Epithelial cell of esophagus (primary cell): ENCODE measurements around the gene TRAPPC5.
A peak's percentile ranks its signal among the peaks of the same experiment; 100 is the strongest.

Experiments used
- DNase-seq: peaks from one replicate; pipeline ENCODE4 v3.0.0; 2010; ENCODE audit warnings: low read depth
- H3K4me3 ChIP-seq: 2 replicates; pipeline ENCODE4 v1.5.1; 2011; ENCODE audit warnings: mild to moderate bottlenecking, low read length, control low read depth
- CTCF ChIP-seq: IDR thresholded peaks from 2 replicates; pipeline ENCODE4 v1.5.1; 2011; ENCODE audit warnings: low read depth, mild to moderate bottlenecking, low read length, control low read depth, inconsistent platforms; ENCODE audit not compliant: insufficient read depth; ENCODE audit errors: missing control alignments

TRAPPC5 gene

GRCh38 chr19:7676854-7677253 lies 3.8 kb upstream of the TRAPPC5 start, which contains the start of gene MCEMP1:
Gene MCEMP1 (plus strand): TSS chr19:7677090. CDS start chr19:7677121, 31 bp downstream.
- H3K4me3 ChIP-seq, result no peak within 1 kb of the TSS
- no peak for TF ChIP-seq CTCF
- no peak for DNase-seq

DNA sequence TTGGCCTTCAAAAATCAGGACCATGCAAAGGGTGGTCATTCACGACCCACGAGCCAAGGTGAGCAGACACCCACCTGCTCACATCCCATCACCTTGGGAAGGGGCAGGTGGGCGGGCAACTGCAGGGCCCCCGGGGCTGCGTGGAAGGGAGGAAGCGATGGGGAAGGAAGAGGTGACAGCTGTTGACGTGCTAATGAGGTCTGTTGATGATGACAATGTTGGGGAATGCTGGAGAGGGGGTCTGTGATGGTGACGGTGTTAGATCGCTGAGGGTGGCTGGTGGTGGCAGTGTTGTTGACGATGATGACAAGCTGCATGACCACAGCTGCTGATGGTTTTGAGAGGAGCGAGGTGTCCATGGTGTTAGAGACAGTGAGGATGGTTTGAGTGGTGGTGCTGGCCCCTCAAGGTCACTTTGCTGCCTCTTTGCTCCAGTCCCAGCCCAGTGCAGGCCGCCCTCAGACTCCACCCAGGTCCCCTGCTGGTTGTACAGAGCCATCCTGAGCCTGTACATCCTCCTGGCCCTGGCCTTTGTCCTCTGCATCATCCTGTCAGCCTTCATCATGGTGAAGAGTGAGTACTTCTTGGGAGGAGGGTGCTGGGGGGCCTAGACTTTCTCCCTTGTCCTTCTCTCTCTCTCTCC lies 2.8 kb upstream of the TRAPPC5 start:
- no peak for DNase-seq
- no peak for TF ChIP-seq CTCF
- H3K4me3 ChIP-seq, result no peak overlapping the region

DNA sequence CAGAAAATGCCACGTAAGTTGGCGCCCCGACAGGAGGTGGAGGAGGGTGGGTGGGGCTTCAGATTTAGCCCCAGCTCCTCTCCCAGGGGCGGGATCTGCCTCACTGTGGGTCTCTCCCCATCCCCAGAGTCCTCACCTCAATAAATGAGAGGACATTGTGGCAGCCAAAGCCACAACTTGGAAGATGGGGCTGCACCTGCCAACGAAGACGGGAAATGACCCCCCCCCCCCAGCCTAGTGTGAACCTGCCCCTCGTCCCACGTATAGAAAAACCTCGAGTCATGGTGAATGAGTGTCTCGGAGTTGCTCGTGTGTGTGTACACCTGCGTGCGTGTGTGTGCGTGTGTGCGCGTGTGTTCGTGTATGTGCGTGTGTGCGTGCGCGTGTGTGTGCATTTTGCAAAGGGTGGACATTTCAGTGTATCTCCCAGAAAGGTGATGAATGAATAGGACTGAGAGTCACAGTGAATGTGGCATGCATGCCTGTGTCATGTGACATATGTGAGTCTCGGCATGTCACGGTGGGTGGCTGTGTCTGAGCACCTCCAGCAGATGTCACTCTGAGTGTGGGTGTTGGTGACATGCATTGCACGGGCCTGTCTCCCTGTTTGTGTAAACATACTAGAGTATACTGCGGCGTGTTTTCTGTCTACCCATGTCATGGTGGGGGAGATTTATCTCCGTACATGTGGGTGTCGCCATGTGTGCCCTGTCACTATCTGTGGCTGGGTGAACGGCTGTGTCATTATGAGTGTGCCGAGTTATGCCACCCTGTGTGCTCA lies 1.5 kb upstream of the TRAPPC5 start:
- TF ChIP-seq CTCF, result peak; percentile 29
- peak; percentile 14 for DNase-seq
- H3K4me3 ChIP-seq, result no peak overlapping the region

GRCh38 chr19:7679771-7680605 lies 645 bp upstream of the TRAPPC5 start:
- DNase-seq, result no peak
- no peak for TF ChIP-seq CTCF
- peak overlapping the region; percentile 24 for H3K4me3 ChIP-seq

GRCh38 chr19:7681340-7682174 lies 924 bp downstream of the TRAPPC5 start:
- H3K4me3 ChIP-seq, result peak overlapping the region; percentile 84
- peak; percentile 84 for DNase-seq
- TF ChIP-seq CTCF, result peak; percentile 71

DNA sequence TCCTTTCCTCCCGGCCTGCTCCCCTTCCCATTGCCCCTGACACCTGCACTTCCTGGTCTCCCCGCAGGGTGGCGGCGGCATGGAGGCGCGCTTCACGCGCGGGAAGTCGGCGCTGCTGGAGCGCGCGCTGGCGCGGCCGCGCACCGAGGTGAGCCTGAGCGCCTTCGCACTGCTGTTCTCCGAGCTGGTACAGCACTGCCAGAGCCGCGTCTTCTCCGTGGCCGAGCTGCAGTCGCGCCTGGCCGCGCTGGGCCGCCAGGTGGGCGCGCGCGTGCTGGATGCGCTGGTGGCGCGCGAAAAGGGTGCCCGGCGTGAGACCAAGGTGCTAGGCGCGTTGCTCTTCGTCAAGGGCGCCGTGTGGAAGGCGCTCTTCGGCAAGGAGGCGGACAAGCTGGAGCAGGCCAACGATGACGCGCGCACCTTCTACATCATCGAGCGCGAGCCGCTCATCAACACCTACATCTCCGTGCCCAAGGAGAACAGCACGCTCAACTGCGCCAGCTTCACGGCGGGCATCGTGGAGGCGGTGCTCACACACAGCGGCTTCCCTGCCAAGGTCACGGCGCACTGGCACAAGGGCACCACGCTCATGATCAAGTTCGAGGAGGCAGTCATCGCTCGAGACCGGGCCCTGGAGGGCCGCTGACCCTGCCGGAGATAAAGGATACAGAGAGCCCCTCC lies 1.7 kb downstream of the TRAPPC5 start:
- H3K4me3 ChIP-seq, result peak overlapping the region; percentile 84
- no peak for DNase-seq
- TF ChIP-seq CTCF, result no peak
